Natural killer cell (primary cell): ENCODE measurements around the gene NUCKS1. TPM values are rescaled to one million over a fixed set of nuclear protein-coding genes. Genes with fewer than 3 reads are reported as not detected.

ENCODE experiments used
- ATAC-seq, 3 donors: fragments of 150-1000 bp in 2 of 3; fragments of 200-7000 bp in 1 of 3; cut with Tn5 transposase; 1 replicate in 1 of 3; 2 replicates in 2 of 3; pipeline ENCODE4 v1.10.0; 2021; ENCODE audit warnings: mild to moderate bottlenecking in 2 of 3, moderate library complexity in 2 of 3
- DNase-seq, 2 donors: peaks; one replicate each; pipeline versions ENCODE4 v3.0.0 to v3.0.0-alpha.2; 2013 to 2021; ENCODE audit warnings: mixed read lengths in 1 of 2
- H3K27ac ChIP-seq: one replicate; pipeline ENCODE4 v1.5.1; 2013; ENCODE audit warnings: mild to moderate bottlenecking, low read length
- H3K27me3 ChIP-seq: one replicate; pipeline ENCODE4 v1.6.1; 2013; ENCODE audit warnings: low read length; ENCODE audit not compliant: control insufficient read depth, insufficient read depth
- H3K36me3 ChIP-seq: one replicate; pipeline ENCODE4 v1.6.1; 2013; ENCODE audit warnings: low read length; ENCODE audit not compliant: control insufficient read depth, insufficient read depth
- H3K4me1 ChIP-seq: one replicate; pipeline ENCODE4 v1.6.1; 2013; ENCODE audit warnings: low read length; ENCODE audit not compliant: control insufficient read depth, insufficient read depth
- H3K4me3 ChIP-seq: one replicate; pipeline ENCODE4 v1.5.1; 2013; ENCODE audit warnings: low read length
- H3K9me3 ChIP-seq: one replicate; pipeline ENCODE4 v1.6.1; 2013; ENCODE audit warnings: low read length; ENCODE audit not compliant: control insufficient read depth, insufficient read depth
- H3K27ac Mint-ChIP-seq, 2 donors: one replicate each; pipeline ENCODE4 v1.8.0; 2022; ENCODE audit warnings: mild to moderate bottlenecking in 2 of 2, mixed read lengths in 2 of 2, moderate library complexity in 1 of 2
- H3K27me3 Mint-ChIP-seq, 2 donors: one replicate each; pipeline ENCODE4 v1.8.0; 2022; ENCODE audit warnings: low read depth in 2 of 2, mixed read lengths in 2 of 2
- H3K36me3 Mint-ChIP-seq: one replicate; pipeline ENCODE4 v1.8.0; 2022; ENCODE audit warnings: mixed read lengths
- H3K4me1 Mint-ChIP-seq, 2 donors: one replicate each; pipeline ENCODE4 v1.8.0; 2022; ENCODE audit warnings: mixed read lengths in 2 of 2
- H3K4me3 Mint-ChIP-seq: one replicate; pipeline ENCODE4 v1.8.0; 2022; ENCODE audit warnings: mild to moderate bottlenecking, moderate library complexity, mixed read lengths
- H3K9me3 Mint-ChIP-seq, 2 donors: one replicate each; pipeline ENCODE4 v1.8.0; 2022; ENCODE audit warnings: mixed read lengths in 2 of 2
- WGBS: methylation state at CpG from one replicate; pipeline ENCODE4 v1.1.7; 2013; ENCODE audit warnings: missing lambda C conversion rate; ENCODE audit not compliant: insufficient coverage; 5-methylcytosine and 5-hydroxymethylcytosine counted together
- intact Hi-C: fragments of 100-400 bp; cut with micrococcal nuclease; formaldehyde crosslinking; loops from one replicate; pipeline ENCODE4 v1.14.2; 2022
- total RNA-seq, 4 donors: library from RNA; stranded (reverse); fragments of 120-200 nt in 1 of 4; gene quantifications; one replicate each; pipeline versions ENCODE4 v1.2.3 to v1.2.4, GENCODE V29; 2013 to 2022
- TF ChIP-seq, protein P1 (sequence below): fragments of 200-600 bp; IDR thresholded peaks from one replicate; pipeline ENCODE4 v1.8.0; 2022; ENCODE audit warnings: antibody characterized with exemption

Gene NUCKS1
- total RNA-seq, 3 donors from 2014 or later (not counting 1 experiment from before 2014, with no cell fraction given), result 89.2 to 113 (median 103) TPM

GRCh38 chr1:205719762-205720161, 30.2 kb downstream of the NUCKS1 start:
- H3K27me3 Mint-ChIP-seq, result no peaks in the 10 kb centered on the region
- Histone ChIP-seq H3K4me3 (no peak overlapping the region), H3K9me3 (no peaks in the 10 kb centered on the region), H3K27ac (no peak overlapping the region), H3K4me1 (no peaks in the 10 kb centered on the region), H3K36me3 (peaks cover 67% of the 10 kb centered on the region), H3K27me3 (no peaks in the 10 kb centered on the region)
- TF ChIP-seq, protein P1, sequence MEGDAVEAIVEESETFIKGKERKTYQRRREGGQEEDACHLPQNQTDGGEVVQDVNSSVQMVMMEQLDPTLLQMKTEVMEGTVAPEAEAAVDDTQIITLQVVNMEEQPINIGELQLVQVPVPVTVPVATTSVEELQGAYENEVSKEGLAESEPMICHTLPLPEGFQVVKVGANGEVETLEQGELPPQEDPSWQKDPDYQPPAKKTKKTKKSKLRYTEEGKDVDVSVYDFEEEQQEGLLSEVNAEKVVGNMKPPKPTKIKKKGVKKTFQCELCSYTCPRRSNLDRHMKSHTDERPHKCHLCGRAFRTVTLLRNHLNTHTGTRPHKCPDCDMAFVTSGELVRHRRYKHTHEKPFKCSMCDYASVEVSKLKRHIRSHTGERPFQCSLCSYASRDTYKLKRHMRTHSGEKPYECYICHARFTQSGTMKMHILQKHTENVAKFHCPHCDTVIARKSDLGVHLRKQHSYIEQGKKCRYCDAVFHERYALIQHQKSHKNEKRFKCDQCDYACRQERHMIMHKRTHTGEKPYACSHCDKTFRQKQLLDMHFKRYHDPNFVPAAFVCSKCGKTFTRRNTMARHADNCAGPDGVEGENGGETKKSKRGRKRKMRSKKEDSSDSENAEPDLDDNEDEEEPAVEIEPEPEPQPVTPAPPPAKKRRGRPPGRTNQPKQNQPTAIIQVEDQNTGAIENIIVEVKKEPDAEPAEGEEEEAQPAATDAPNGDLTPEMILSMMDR, result no peak
- no peak for ATAC-seq
- no peak for DNase-seq
- no peak overlapping the region for H3K4me3 Mint-ChIP-seq
- peaks cover 47% of the 10 kb centered on the region for H3K36me3 Mint-ChIP-seq
- H3K27ac Mint-ChIP-seq, result peak overlapping the region in 1 of 2 donors; percentile 49
- no peaks in the 10 kb centered on the region for H3K9me3 Mint-ChIP-seq
- peaks cover 0 to 29% of the 10 kb centered on the region in 2 donors for H3K4me1 Mint-ChIP-seq
- intact Hi-C loops, result no loop called here

GRCh38 chr1:205719015-205719414, 31.0 kb downstream of the NUCKS1 start:
- intact Hi-C loops, result no loop called here
- peaks cover 65% of the 10 kb centered on the region for H3K36me3 ChIP-seq
- ATAC-seq, result no peak
- Mint-ChIP-seq H3K4me3 (no peak overlapping the region), H3K9me3 (no peaks in the 10 kb centered on the region), H3K27ac (peak overlapping the region; percentile 16 to 49), H3K27me3 (no peaks in the 10 kb centered on the region), H3K4me1 (peaks cover 0 to 29% of the 10 kb centered on the region in 2 donors), H3K36me3 (peaks cover 47% of the 10 kb centered on the region)
- DNase-seq, result no peak
- 79% methylated on average over 3 of the region's 3 CpGs for WGBS
- no peaks in the 10 kb centered on the region for H3K4me1 ChIP-seq
- TF ChIP-seq, protein P1, result no peak
- no peak overlapping the region for H3K27ac ChIP-seq
- no peaks in the 10 kb centered on the region for H3K27me3 ChIP-seq
- no peaks in the 10 kb centered on the region for H3K9me3 ChIP-seq
- no peak overlapping the region for H3K4me3 ChIP-seq

DNA sequence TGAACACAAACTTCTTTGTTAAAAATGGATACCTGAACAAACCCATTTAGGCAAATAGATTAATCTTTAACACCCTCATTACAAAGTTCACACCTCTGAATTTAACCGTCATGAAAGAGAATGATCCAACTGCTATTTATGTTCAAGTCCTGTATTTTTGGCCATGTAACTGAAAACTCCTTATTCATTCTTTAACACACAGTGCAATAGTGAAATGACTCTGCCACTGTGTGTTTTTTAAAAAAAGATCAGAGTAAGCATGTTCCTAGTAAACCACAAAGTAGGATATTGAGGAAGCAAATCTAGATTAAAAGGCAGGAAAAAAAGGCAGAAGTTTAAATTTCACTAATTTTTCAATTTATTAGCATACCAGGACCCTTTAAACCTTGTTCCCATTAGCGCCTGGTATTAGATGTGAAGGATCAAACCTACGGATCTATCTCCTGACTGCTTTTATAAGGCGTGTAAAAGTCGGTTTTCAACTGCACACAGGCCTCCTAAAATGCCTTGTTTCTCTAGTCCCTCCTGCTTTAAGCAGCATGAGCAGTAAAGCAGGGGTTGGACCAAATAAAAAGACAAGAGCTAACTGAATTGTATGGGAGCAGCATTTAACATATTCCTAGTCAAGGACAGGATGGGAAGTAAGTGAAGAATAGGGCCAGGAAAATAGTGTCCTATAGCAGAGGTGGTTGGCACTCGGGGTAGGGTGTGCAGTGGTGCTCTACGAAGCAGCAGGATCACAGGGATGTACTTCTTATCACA, 33.4 kb downstream of the NUCKS1 start:
- Mint-ChIP-seq H3K4me3 (no peak overlapping the region), H3K36me3 (peaks cover 47% of the 10 kb centered on the region), H3K9me3 (no peaks in the 10 kb centered on the region), H3K27me3 (no peaks in the 10 kb centered on the region), H3K4me1 (peaks cover 0 to 21% of the 10 kb centered on the region in 2 donors), H3K27ac (peak overlapping the region; percentile 0 to 58)
- DNase-seq (no peak), ATAC-seq (no peak)
- intact Hi-C loops, result no loop called here
- no peak overlapping the region for H3K27ac ChIP-seq
- H3K27me3 ChIP-seq, result no peaks in the 10 kb centered on the region
- WGBS, result 85% methylated on average over 6 of the region's 7 CpGs
- H3K36me3 ChIP-seq, result peaks cover 58% of the 10 kb centered on the region
- no peak overlapping the region for H3K4me3 ChIP-seq
- TF ChIP-seq, protein P1, result no peak
- no peaks in the 10 kb centered on the region for H3K9me3 ChIP-seq
- no peaks in the 10 kb centered on the region for H3K4me1 ChIP-seq

DNA sequence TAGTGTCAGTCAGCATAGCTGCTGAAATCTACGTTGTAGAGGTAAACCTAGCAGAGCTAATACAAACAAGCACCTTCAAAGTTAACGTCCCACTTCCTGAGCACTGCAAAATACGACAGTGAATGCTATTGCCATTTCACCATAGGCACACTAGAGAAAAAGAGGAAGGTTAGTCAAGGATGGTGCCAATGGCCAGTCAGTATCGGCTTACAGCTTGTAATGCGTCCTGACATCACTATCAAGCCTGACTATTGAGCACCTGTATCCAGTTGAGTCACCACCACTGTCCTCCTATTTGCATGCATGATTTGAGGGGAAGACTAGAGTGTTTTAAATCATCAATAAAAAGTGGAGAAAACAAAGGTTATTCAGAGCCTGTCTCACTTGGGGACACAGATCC, 34.4 kb downstream of the NUCKS1 start:
- intact Hi-C loops, result no loop called here
- peak overlapping the region; percentile 54 to 58 for H3K27ac Mint-ChIP-seq
- Histone ChIP-seq H3K9me3 (no peaks in the 10 kb centered on the region), H3K27me3 (no peaks in the 10 kb centered on the region), H3K4me3 (no peak overlapping the region), H3K4me1 (no peaks in the 10 kb centered on the region), H3K36me3 (peaks cover 50% of the 10 kb centered on the region), H3K27ac (no peak overlapping the region)
- no peak for ATAC-seq
- peaks cover 4 to 29% of the 10 kb centered on the region in 2 donors for H3K4me1 Mint-ChIP-seq
- no peak overlapping the region for H3K4me3 Mint-ChIP-seq
- WGBS, result 78% methylated on average over 5 of the region's 5 CpGs
- no peaks in the 10 kb centered on the region for H3K27me3 Mint-ChIP-seq
- no peaks in the 10 kb centered on the region for H3K9me3 Mint-ChIP-seq
- DNase-seq, result no peak
- peaks cover 44% of the 10 kb centered on the region for H3K36me3 Mint-ChIP-seq
- TF ChIP-seq, protein P1, result no peak
